Activated B cell treated with CpG ODN at 0.5 μM for 24 hours (primary cell): ENCODE data around the gene MRNIP. TPM values are rescaled to one million over a fixed set of nuclear protein-coding genes. Genes with fewer than 3 reads are reported as not detected.
A peak's percentile ranks its signal among the peaks of the same experiment; 100 is the strongest.
"Not testable (repeated sequence)": the region's sequence is repeated elsewhere in the genome, so short reads cannot be mapped to it uniquely, and the experiment has no call there.

Source experiments
- ATAC-seq: fragments of 200-7000 bp; cut with Tn5 transposase; one replicate; pipeline ENCODE4 v1.10.0; 2021; ENCODE audit warnings: low read depth, mild to moderate bottlenecking, moderate library complexity
- CTCF ChIA-PET: fragments of 350-600 bp; sonication (Branson Sonifier 250); formaldehyde crosslinking; loops from one replicate; lab custom pipeline; 2021; ENCODE audit warnings: antibody characterized with exemption; lab: Charles Lee
- POLR2A ChIA-PET: fragments of 350-600 bp; sonication (Branson Sonifier 250); formaldehyde crosslinking; loops from one replicate; lab custom pipeline; 2021; ENCODE audit warnings: antibody characterized with exemption; lab: Charles Lee
- DNase-seq: peaks from one replicate; pipeline ENCODE4 v3.0.0; 2022
- H3K27ac Mint-ChIP-seq: one replicate; pipeline ENCODE4 v1.8.0; 2020; ENCODE audit warnings: mixed read lengths
- H3K27me3 Mint-ChIP-seq: one replicate; pipeline ENCODE4 v1.8.0; 2021; ENCODE audit warnings: mixed read lengths
- H3K36me3 Mint-ChIP-seq: one replicate; pipeline ENCODE4 v1.8.0; 2021; ENCODE audit warnings: low read depth, mixed read lengths
- H3K4me1 Mint-ChIP-seq: one replicate; pipeline ENCODE4 v1.8.0; 2021; ENCODE audit warnings: mixed read lengths
- H3K4me3 Mint-ChIP-seq: one replicate; pipeline ENCODE4 v1.8.0; 2020; ENCODE audit warnings: mild to moderate bottlenecking, mixed read lengths
- H3K9me3 Mint-ChIP-seq: one replicate; pipeline ENCODE4 v1.8.0; 2020; ENCODE audit warnings: mixed read lengths
- CTCF ChIP-seq: fragments of 200-600 bp; IDR thresholded peaks from one replicate; pipeline ENCODE4 v1.8.0; 2022; ENCODE audit warnings: antibody characterized with exemption, mild to moderate bottlenecking
- intact Hi-C: fragments of 100-400 bp; cut with micrococcal nuclease; formaldehyde crosslinking; loops from one replicate; pipeline ENCODE4 v1.15.1; 2024
- total RNA-seq: library from RNA; stranded (reverse); gene quantifications from 2 replicates; pipeline ENCODE4 v1.2.3, GENCODE V29; 2022

The MRNIP gene
- total RNA-seq, 1 donor from 2014 or later, result 70.0 TPM

- no peak overlapping the region for H3K27ac Mint-ChIP-seq
- peaks cover 15% of the 10 kb centered on the region for H3K4me1 Mint-ChIP-seq
- no peak for DNase-seq
- ChIA-PET CTCF (no interaction called here), POLR2A (interaction anchor here (0.7 kb wide), 1 partner anchor 13 kb away, joined by 3 read pairs; no protein-coding TSS in a partner anchor)
- H3K9me3 Mint-ChIP-seq, result no peaks in the 10 kb centered on the region
- intact Hi-C loops, result no loop called here
- H3K36me3 Mint-ChIP-seq, result peaks cover 80% of the 10 kb centered on the region
- ATAC-seq, result no peak
- no peaks in the 10 kb centered on the region for H3K27me3 Mint-ChIP-seq
- H3K4me3 Mint-ChIP-seq, result no peak overlapping the region
- TF ChIP-seq CTCF, result no peak
Observed at GRCh38 chr5:179839328-179840256, 19.0 kb downstream of the MRNIP start.

GRCh38 chr5:179837076-179838011 lies 21.3 kb downstream of the MRNIP start:
- Mint-ChIP-seq H3K27me3 (no peaks in the 10 kb centered on the region), H3K9me3 (no peaks in the 10 kb centered on the region), H3K36me3 (peaks cover 78% of the 10 kb centered on the region), H3K4me1 (peaks cover 15% of the 10 kb centered on the region), H3K27ac (peak overlapping the region; percentile 63), H3K4me3 (no peak overlapping the region)
- ATAC-seq (no peak), DNase-seq (no peak)
- ChIA-PET CTCF (interaction anchor here (0.6 to 1.3 kb wide), 3 partner anchors 20 to 214 kb away, joined by 3 read pairs; partner anchors contain the start of gene HNRNPH1), POLR2A (interaction anchor here (0.5 to 1.9 kb wide), 9 partner anchors 10 to 1728 kb away, joined by 3 to 9 read pairs (median 4); no protein-coding TSS in a partner anchor)
- intact Hi-C loops, result loop anchor here (2.0 kb wide), 2 partner anchors 17 to 35 kb away; partner anchors contain the start of gene SQSTM1
- TF ChIP-seq CTCF, result no peak

GRCh38 chr5:179836225-179837019 lies 22.2 kb downstream of the MRNIP start:
- no peak for TF ChIP-seq CTCF
- Mint-ChIP-seq H3K36me3 (peaks cover 79% of the 10 kb centered on the region), H3K27me3 (no peaks in the 10 kb centered on the region), H3K4me1 (peaks cover 15% of the 10 kb centered on the region), H3K4me3 (no peak overlapping the region), H3K9me3 (no peaks in the 10 kb centered on the region), H3K27ac (peak overlapping the region; percentile 63)
- DNase-seq (no peak), ATAC-seq (peak; percentile 92)
- POLR2A ChIA-PET, result interaction anchor here (0.5 to 1.9 kb wide), 9 partner anchors 9 to 1727 kb away, joined by 3 to 9 read pairs (median 4); no protein-coding TSS in a partner anchor
- CTCF ChIA-PET, result interaction anchor here (0.6 to 1.3 kb wide), 3 partner anchors 21 to 213 kb away, joined by 3 read pairs; partner anchors contain the start of gene HNRNPH1
- intact Hi-C loops, result loop anchor here (1.0 to 2.0 kb wide), 4 partner anchors 16 to 34 kb away; partner anchors contain the start of genes MRNIP and SQSTM1

- peaks cover 79% of the 10 kb centered on the region for H3K36me3 Mint-ChIP-seq
- CTCF ChIA-PET, H3K27ac Mint-ChIP-seq, DNase-seq, ATAC-seq, intact Hi-C loops, H3K9me3 Mint-ChIP-seq, H3K27me3 Mint-ChIP-seq, H3K4me3 Mint-ChIP-seq, POLR2A ChIA-PET: not testable (repeated sequence)
- H3K4me1 Mint-ChIP-seq, result peaks cover 15% of the 10 kb centered on the region
Observed at GRCh38 chr5:179834871-179835270, 23.7 kb downstream of the MRNIP start.
